Effector memory CD8-positive, alpha-beta T cell (primary cell): ENCODE measurements around the gene TMEM30B.

Experiments used
- ATAC-seq: fragments of 150-1000 bp; cut with Tn5 transposase; replicated peaks from 2 replicates; pipeline ENCODE4 v1.10.0; 2021; ENCODE audit warnings: mild to moderate bottlenecking, moderate library complexity
- DNase-seq, 3 experiments: peaks; one replicate each; pipeline ENCODE4 v3.0.0; 2021
- H3K27ac Mint-ChIP-seq, 2 donors: one replicate each; pipeline ENCODE4 v1.8.0; 2022; ENCODE audit warnings: mild to moderate bottlenecking in 2 of 2, mixed read lengths in 2 of 2, moderate library complexity in 2 of 2
- H3K27me3 Mint-ChIP-seq, 2 donors: one replicate each; pipeline ENCODE4 v1.8.0; 2022; ENCODE audit warnings: mixed read lengths in 2 of 2
- H3K36me3 Mint-ChIP-seq: one replicate; pipeline ENCODE4 v1.8.0; 2022; ENCODE audit warnings: mild to moderate bottlenecking, moderate library complexity, mixed read lengths; ENCODE audit not compliant: insufficient read depth
- H3K4me1 Mint-ChIP-seq, 2 donors: one replicate each; pipeline ENCODE4 v1.8.0; 2022; ENCODE audit warnings: low read depth in 2 of 2, mixed read lengths in 2 of 2
- H3K4me3 Mint-ChIP-seq, 2 donors: one replicate each; pipeline ENCODE4 v1.8.0; 2022; ENCODE audit warnings: mild to moderate bottlenecking in 2 of 2, mixed read lengths in 2 of 2, moderate library complexity in 2 of 2
- H3K9me3 Mint-ChIP-seq, 2 donors: one replicate each; pipeline ENCODE4 v1.8.0; 2022; ENCODE audit warnings: mixed read lengths in 2 of 2

The TMEM30B gene

GRCh38 chr14:61288720-61289119 lies 7.6 kb upstream of the TMEM30B start:
- no peak for ATAC-seq
- Mint-ChIP-seq H3K27ac (peak overlapping the region in 1 of 2 donors; percentile 46), H3K36me3 (peaks cover 3% of the 10 kb centered on the region), H3K4me3 (no peak overlapping the region), H3K27me3 (no peaks in the 10 kb centered on the region), H3K4me1 (peaks cover 9 to 20% of the 10 kb centered on the region in 2 donors), H3K9me3 (no peaks in the 10 kb centered on the region)
- DNase-seq = no peak

GRCh38 chr14:61288228-61288627 lies 7.1 kb upstream of the TMEM30B start:
- DNase-seq = no peak
- Mint-ChIP-seq H3K27ac (peak overlapping the region in 1 of 2 donors; percentile 46), H3K9me3 (no peaks in the 10 kb centered on the region), H3K27me3 (no peaks in the 10 kb centered on the region), H3K36me3 (peaks cover 3% of the 10 kb centered on the region), H3K4me1 (peaks cover 10 to 23% of the 10 kb centered on the region in 2 donors), H3K4me3 (no peak overlapping the region)
- ATAC-seq = no peak

- Mint-ChIP-seq H3K4me3 (no peak overlapping the region), H3K27ac (peak overlapping the region in 1 of 2 donors; percentile 58), H3K27me3 (no peaks in the 10 kb centered on the region), H3K4me1 (peaks cover 11 to 26% of the 10 kb centered on the region in 2 donors), H3K9me3 (no peaks in the 10 kb centered on the region), H3K36me3 (peaks cover 3% of the 10 kb centered on the region)
- ATAC-seq (no peak), DNase-seq (no peak)
Observed at GRCh38 chr14:61287196-61287595, 6.1 kb upstream of the TMEM30B start.

GRCh38 chr14:61285364-61285763 lies 4.2 kb upstream of the TMEM30B start:
- H3K4me3 Mint-ChIP-seq = no peak overlapping the region
- ATAC-seq = no peak
- H3K27me3 Mint-ChIP-seq = no peaks in the 10 kb centered on the region
- peaks cover 10% of the 10 kb centered on the region for H3K36me3 Mint-ChIP-seq
- no peaks in the 10 kb centered on the region for H3K9me3 Mint-ChIP-seq
- H3K27ac Mint-ChIP-seq = no peak overlapping the region
- no peak for DNase-seq
- H3K4me1 Mint-ChIP-seq = peaks cover 16 to 29% of the 10 kb centered on the region in 2 donors

GRCh38 chr14:61284001-61284400 lies 2.9 kb upstream of the TMEM30B start:
- peak overlapping the region; percentile 3 to 51 for H3K27ac Mint-ChIP-seq
- H3K4me3 Mint-ChIP-seq = peak overlapping the region; percentile 37 to 44
- H3K4me1 Mint-ChIP-seq = peaks cover 22 to 39% of the 10 kb centered on the region in 2 donors
- DNase-seq (no peak), ATAC-seq (no peak)
- no peaks in the 10 kb centered on the region for H3K27me3 Mint-ChIP-seq
- peaks cover 9% of the 10 kb centered on the region for H3K36me3 Mint-ChIP-seq
- no peaks in the 10 kb centered on the region for H3K9me3 Mint-ChIP-seq

GRCh38 chr14:61282746-61283145 lies 1.6 kb upstream of the TMEM30B start:
- Mint-ChIP-seq H3K4me1 (peaks cover 22 to 33% of the 10 kb centered on the region in 2 donors), H3K9me3 (no peaks in the 10 kb centered on the region), H3K4me3 (no peak overlapping the region), H3K27me3 (no peaks in the 10 kb centered on the region), H3K27ac (no peak overlapping the region), H3K36me3 (peaks cover 9% of the 10 kb centered on the region)
- ATAC-seq (no peak), DNase-seq (no peak)

- no peak for ATAC-seq
- Mint-ChIP-seq H3K36me3 (peaks cover 9% of the 10 kb centered on the region), H3K4me1 (peaks cover 22 to 33% of the 10 kb centered on the region in 2 donors), H3K9me3 (no peaks in the 10 kb centered on the region), H3K27ac (peak overlapping the region in 1 of 2 donors; percentile 91), H3K27me3 (no peaks in the 10 kb centered on the region), H3K4me3 (peak overlapping the region; percentile 93 to 96)
- DNase-seq = no peak
Observed at GRCh38 chr14:61281948-61282275, 774 bp upstream of the TMEM30B start.

- H3K27ac Mint-ChIP-seq = peak overlapping the region; percentile 91 to 97
Observed at GRCh38 chr14:61280526-61281185, 482 bp downstream of the TMEM30B start.

GRCh38 chr14:61280092-61280525 lies 1.0 kb downstream of the TMEM30B start:
- ATAC-seq = peak; percentile 43
- H3K4me3 Mint-ChIP-seq = peak overlapping the region; percentile 93 to 96
- peak in 1 of 3 experiments; percentile 35 for DNase-seq
- peaks cover 9% of the 10 kb centered on the region for H3K36me3 Mint-ChIP-seq
- peaks cover 20 to 27% of the 10 kb centered on the region in 2 donors for H3K4me1 Mint-ChIP-seq
- no peaks in the 10 kb centered on the region for H3K9me3 Mint-ChIP-seq
- H3K27me3 Mint-ChIP-seq = no peaks in the 10 kb centered on the region
- H3K27ac Mint-ChIP-seq = peak overlapping the region; percentile 91 to 97

More at GRCh38 chr14:61280526-61281185, 482 bp downstream of the TMEM30B start:
- no peaks in the 10 kb centered on the region for H3K27me3 Mint-ChIP-seq
- H3K36me3 Mint-ChIP-seq = peaks cover 9% of the 10 kb centered on the region
- H3K4me3 Mint-ChIP-seq = peak overlapping the region; percentile 93 to 96
- peak; percentile 86 for ATAC-seq
- H3K4me1 Mint-ChIP-seq = peaks cover 20 to 27% of the 10 kb centered on the region in 2 donors
- no peaks in the 10 kb centered on the region for H3K9me3 Mint-ChIP-seq
- peak; percentile 68 to 80 (median 77) for DNase-seq

GRCh38 chr14:61279082-61279481 lies 2.1 kb downstream of the TMEM30B start:
- no peak for ATAC-seq
- no peaks in the 10 kb centered on the region for H3K9me3 Mint-ChIP-seq
- no peak overlapping the region for H3K27ac Mint-ChIP-seq
- peaks cover 9% of the 10 kb centered on the region for H3K36me3 Mint-ChIP-seq
- no peak for DNase-seq
- H3K27me3 Mint-ChIP-seq = peaks cover 5 to 6% of the 10 kb centered on the region in 2 donors
- no peak overlapping the region for H3K4me3 Mint-ChIP-seq
- peaks cover 17 to 23% of the 10 kb centered on the region in 2 donors for H3K4me1 Mint-ChIP-seq

- Mint-ChIP-seq H3K4me3 (no peak overlapping the region), H3K27ac (no peak overlapping the region), H3K9me3 (no peaks in the 10 kb centered on the region), H3K36me3 (peaks cover 9% of the 10 kb centered on the region), H3K4me1 (peaks cover 11 to 14% of the 10 kb centered on the region in 2 donors), H3K27me3 (peaks cover 11 to 15% of the 10 kb centered on the region in 2 donors)
- ATAC-seq = no peak
- no peak for DNase-seq
Observed at GRCh38 chr14:61277784-61278183, 3.4 kb downstream of the TMEM30B start.

- Mint-ChIP-seq H3K9me3 (no peaks in the 10 kb centered on the region), H3K27me3 (peaks cover 11 to 18% of the 10 kb centered on the region in 2 donors), H3K27ac (no peak overlapping the region), H3K4me1 (peaks cover 11 to 14% of the 10 kb centered on the region in 2 donors), H3K36me3 (peaks cover 9% of the 10 kb centered on the region), H3K4me3 (no peak overlapping the region)
- DNase-seq = no peak
- no peak for ATAC-seq
Observed at GRCh38 chr14:61277232-61277631, 3.9 kb downstream of the TMEM30B start.

- H3K27ac Mint-ChIP-seq = no peak overlapping the region
- H3K4me3 Mint-ChIP-seq = no peak overlapping the region
- peaks cover 41 to 44% of the 10 kb centered on the region in 2 donors for H3K27me3 Mint-ChIP-seq
- H3K36me3 Mint-ChIP-seq = peaks cover 2% of the 10 kb centered on the region
- no peaks in the 10 kb centered on the region for H3K9me3 Mint-ChIP-seq
- DNase-seq = no peak
- H3K4me1 Mint-ChIP-seq = peaks cover 0 to 2% of the 10 kb centered on the region in 2 donors
- ATAC-seq = no peak
Observed at GRCh38 chr14:61271552-61271951, 9.6 kb downstream of the TMEM30B start.

GRCh38 chr14:61270714-61271113 lies 10.4 kb downstream of the TMEM30B start:
- DNase-seq (no peak), ATAC-seq (no peak)
- H3K27me3 Mint-ChIP-seq = peaks cover 46 to 52% of the 10 kb centered on the region in 2 donors
- H3K36me3 Mint-ChIP-seq = peaks cover 2% of the 10 kb centered on the region
- H3K9me3 Mint-ChIP-seq = no peaks in the 10 kb centered on the region
- H3K27ac Mint-ChIP-seq = no peak overlapping the region
- H3K4me1 Mint-ChIP-seq = peaks cover 0 to 2% of the 10 kb centered on the region in 2 donors
- no peak overlapping the region for H3K4me3 Mint-ChIP-seq
